Measurements from ENCODE around the gene ACCSL.

The ACCSL gene

DNA sequence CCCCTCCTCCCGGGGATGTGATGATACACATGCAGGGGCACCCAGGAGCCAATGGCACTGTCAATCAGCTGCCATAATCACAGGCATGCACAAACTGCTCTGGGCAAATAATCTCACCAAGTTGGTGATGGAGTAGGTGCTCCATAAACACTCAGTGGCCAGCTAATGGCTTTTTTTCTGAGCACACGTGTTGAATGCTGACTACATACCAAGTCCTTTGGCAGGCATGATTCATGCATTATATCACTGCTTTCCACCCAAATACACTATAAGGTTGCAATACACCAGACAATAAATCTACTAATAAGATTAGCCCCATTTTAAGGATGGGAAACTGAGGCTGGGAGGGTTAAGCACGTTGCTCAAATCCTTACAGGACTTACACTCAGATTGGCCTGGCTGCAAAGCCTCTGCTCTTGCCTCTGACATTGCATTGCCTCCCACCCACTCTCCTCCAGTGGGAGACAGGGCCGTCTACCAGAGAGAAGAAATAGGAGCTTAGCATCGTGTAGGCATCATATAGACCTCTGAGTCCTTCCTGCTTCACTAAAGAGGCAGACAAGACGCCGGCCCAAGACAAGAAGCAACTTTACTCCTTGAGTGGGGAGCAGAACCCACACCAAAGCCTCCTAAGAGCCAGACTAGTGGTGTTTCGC, 32.7 kb upstream of the ACCSL start:
- no peaks in the 10 kb centered on the region for H3K9me3 Mint-ChIP-seq (ENCODE audit: low read depth)
- H3K4me3 Mint-ChIP-seq, result no peak overlapping the region
- no peaks in the 10 kb centered on the region for H3K36me3 Mint-ChIP-seq
- H3K4me1 Mint-ChIP-seq (ENCODE audit: low read depth), result no peaks in the 10 kb centered on the region
- H3K27me3 Mint-ChIP-seq, result peaks cover 3% of the 10 kb centered on the region
- H3K27ac Mint-ChIP-seq, result no peak overlapping the region

- H3K4me3 Mint-ChIP-seq, result no peak overlapping the region
Observed at GRCh38 chr11:44015624-44016007, 32.2 kb upstream of the ACCSL start.

DNA sequence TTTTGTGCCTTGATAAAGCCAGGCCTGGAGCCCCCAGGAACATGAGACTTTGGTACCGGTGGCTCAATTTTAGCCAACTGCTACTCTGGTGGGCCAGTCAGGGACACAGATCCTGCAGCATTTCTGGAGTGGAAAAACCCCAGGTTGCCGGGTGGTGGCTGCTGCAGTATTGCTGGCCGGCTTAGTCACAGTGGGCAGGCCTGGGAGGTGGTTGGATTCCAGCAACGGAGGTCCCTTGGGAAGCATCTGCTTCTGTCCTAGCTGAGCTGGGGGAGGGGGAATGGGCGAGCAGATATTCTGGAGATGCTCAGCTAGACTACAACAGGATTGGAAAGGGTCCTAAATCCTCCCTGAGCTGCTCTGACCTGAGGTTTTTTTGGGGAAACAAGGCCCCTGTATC, 31.6 kb upstream of the ACCSL start:
- Mint-ChIP-seq H3K9me3 (ENCODE audit: low read depth) (no peaks in the 10 kb centered on the region), H3K4me3 (no peak overlapping the region), H3K27me3 (peaks cover 3% of the 10 kb centered on the region), H3K27ac (no peak overlapping the region), H3K4me1 (ENCODE audit: low read depth) (no peaks in the 10 kb centered on the region), H3K36me3 (no peaks in the 10 kb centered on the region)

More at GRCh38 chr11:44015624-44016007, 32.2 kb upstream of the ACCSL start:
- no peaks in the 10 kb centered on the region for H3K4me1 Mint-ChIP-seq (ENCODE audit: low read depth)
- H3K36me3 Mint-ChIP-seq, result no peaks in the 10 kb centered on the region
- H3K27me3 Mint-ChIP-seq, result peaks cover 3% of the 10 kb centered on the region
- no peaks in the 10 kb centered on the region for H3K9me3 Mint-ChIP-seq (ENCODE audit: low read depth)
- H3K27ac Mint-ChIP-seq, result no peak overlapping the region

DNA sequence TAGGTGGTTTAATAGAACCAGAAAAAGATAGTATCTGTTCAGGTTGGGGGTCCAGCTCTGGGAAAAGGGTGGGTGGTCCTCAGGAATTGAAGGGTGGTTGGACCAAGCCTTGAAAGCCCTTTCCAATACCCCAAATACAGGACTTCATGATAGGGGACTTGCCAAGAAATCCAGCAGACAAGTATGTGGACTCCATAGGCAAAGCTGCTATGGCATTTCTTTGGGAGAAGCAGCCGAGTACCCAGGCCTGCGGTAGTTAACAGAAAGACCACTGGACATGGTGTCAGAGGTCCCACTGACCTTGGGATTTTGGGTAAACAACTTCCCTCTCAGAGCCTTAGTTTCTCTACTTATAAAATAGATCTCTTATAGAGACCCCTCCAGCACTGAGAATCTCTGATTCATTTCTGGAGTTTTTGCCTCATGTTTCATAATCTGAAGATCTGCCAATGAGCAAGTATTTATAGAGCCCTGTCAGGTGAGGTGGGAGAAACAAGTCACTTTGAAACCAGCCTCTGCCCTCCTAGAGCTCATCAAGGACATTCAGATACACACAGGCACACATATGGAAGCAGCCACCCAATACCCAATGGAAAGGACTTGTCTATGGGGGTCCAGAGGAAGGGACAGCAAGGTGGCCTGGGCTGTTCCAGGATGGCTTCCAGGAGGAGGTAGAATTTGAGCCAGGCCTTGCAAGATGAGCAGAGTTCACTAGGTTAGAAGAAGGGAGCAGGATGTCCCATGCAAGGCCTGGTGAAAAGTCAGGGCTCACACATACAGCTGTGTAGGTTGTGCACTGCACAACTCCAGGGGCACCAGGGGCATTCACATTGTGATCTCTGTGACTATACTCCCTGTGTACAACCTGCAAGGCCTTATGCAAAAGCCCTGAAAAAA, 31.0 kb upstream of the ACCSL start:
- Mint-ChIP-seq H3K27me3 (peaks cover 4% of the 10 kb centered on the region), H3K9me3 (ENCODE audit: low read depth) (peaks cover under 1% of the 10 kb centered on the region), H3K27ac (no peak overlapping the region), H3K4me3 (no peak overlapping the region), H3K4me1 (ENCODE audit: low read depth) (no peaks in the 10 kb centered on the region), H3K36me3 (no peaks in the 10 kb centered on the region)

DNA sequence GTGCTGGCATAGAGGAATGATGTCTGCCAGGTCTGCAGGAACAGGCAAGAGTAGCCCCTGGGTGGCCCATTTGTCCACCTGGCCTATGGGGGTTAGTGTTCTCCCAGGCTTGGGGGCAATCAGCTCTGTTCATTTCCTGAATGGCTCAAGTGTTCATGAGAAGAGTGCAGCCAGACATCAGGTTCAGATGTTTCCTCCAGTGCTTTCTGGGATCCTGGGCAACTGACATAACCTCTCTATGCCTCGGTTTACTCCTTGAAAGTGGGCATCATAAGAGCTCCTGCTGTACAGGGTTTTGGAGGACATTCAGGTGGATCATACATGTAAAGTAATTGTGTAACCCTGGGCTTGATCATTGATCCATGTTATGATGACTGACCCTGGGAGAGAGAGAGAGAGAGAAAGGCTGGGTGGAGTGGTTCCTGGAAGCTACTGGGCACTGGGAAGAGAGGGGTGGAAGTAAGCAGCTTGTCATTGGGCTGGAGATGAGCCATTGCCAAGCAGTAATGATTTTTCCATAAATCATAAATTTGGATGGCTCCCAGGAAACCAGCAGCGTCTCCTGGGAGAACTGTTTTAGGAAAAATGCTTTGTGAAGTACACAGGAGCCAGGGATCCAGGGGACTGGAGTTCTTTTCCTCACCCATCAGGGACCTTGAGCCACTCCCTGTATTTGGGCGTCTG, 30.2 kb upstream of the ACCSL start:
- peaks cover 7% of the 10 kb centered on the region for H3K27me3 Mint-ChIP-seq
- H3K4me1 Mint-ChIP-seq (ENCODE audit: low read depth), result no peaks in the 10 kb centered on the region
- H3K27ac Mint-ChIP-seq, result no peak overlapping the region
- no peak overlapping the region for H3K4me3 Mint-ChIP-seq
- H3K9me3 Mint-ChIP-seq (ENCODE audit: low read depth), result peaks cover 9% of the 10 kb centered on the region
- no peaks in the 10 kb centered on the region for H3K36me3 Mint-ChIP-seq

DNA sequence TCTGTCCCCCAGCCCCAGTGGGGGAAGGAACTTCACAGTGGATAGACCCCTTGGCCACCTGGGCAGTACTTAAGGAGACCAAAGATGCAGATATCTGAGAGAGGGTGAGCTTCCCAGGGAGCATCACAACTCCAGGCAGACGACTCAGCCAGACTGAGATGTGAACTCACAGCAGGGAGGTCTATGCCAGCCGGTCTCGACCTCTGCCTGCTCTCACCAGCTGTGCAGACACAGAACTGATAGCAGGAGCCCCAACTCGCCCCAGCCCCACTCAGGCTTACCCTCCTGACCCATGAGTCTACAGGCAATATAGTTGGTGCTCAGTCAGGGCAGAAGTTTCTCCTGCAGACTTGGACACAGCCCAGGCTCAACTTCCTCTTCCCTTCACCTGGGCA, 29.7 kb upstream of the ACCSL start:
- Mint-ChIP-seq H3K4me1 (ENCODE audit: low read depth) (no peaks in the 10 kb centered on the region), H3K9me3 (ENCODE audit: low read depth) (peaks cover 10% of the 10 kb centered on the region), H3K36me3 (no peaks in the 10 kb centered on the region), H3K4me3 (no peak overlapping the region), H3K27ac (no peak overlapping the region), H3K27me3 (peaks cover 7% of the 10 kb centered on the region)

DNA sequence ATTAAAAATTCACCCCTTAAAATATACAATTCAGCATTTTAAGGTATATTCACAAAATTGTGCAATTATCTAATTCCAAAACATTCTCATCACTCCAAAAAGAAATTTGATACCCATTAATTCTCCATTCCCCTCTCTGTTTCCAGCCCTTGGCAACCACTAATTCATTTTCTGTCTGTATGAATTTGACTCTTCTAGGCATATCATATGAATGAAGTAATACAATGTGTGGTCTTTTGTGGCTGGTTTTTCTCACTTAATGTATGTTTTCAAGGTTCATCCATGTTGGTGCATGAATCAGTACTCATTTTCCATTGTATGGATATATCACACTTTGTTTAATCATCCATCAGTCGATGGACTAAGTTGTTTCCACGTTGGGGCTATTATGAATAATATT, 29.0 kb upstream of the ACCSL start:
- Mint-ChIP-seq H3K36me3 (no peaks in the 10 kb centered on the region), H3K9me3 (ENCODE audit: low read depth) (peaks cover 10% of the 10 kb centered on the region), H3K27me3 (peaks cover 7% of the 10 kb centered on the region)

DNA sequence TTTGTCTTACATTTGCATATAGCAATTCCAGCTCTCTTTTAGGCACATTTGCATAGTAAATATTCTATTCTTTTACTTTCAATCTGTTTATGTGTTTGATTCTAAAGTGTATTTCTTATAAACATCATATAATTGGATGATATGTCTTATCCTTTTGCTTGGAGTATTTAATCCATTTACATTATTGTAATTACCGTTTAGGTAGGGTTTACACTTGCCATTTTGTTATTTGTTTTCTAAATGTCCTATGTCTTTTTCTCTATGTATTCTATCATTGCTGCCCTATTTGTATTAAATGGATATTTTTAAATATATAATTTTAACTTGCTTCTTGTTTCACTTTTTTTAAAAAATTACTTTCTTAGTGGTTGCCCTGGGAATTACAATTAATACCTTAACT, 22.8 kb upstream of the ACCSL start:
- Mint-ChIP-seq H3K36me3 (no peaks in the 10 kb centered on the region), H3K4me3 (no peak overlapping the region), H3K27ac (no peak overlapping the region), H3K9me3 (ENCODE audit: low read depth) (peaks cover 19% of the 10 kb centered on the region), H3K27me3 (peaks cover 31% of the 10 kb centered on the region), H3K4me1 (ENCODE audit: low read depth) (no peaks in the 10 kb centered on the region)

More for the DNA sequence above, 29.0 kb upstream of the ACCSL start:
- Mint-ChIP-seq H3K27ac (no peak overlapping the region), H3K4me3 (no peak overlapping the region), H3K4me1 (ENCODE audit: low read depth) (no peaks in the 10 kb centered on the region)

GRCh38 chr11:44025727-44026126, 22.1 kb upstream of the ACCSL start:
- Mint-ChIP-seq H3K4me3 (no peak overlapping the region), H3K27me3 (peaks cover 33% of the 10 kb centered on the region), H3K27ac (no peak overlapping the region), H3K9me3 (ENCODE audit: low read depth) (peaks cover 19% of the 10 kb centered on the region), H3K4me1 (ENCODE audit: low read depth) (no peaks in the 10 kb centered on the region), H3K36me3 (no peaks in the 10 kb centered on the region)

GRCh38 chr11:44028401-44028800, 19.4 kb upstream of the ACCSL start:
- H3K27me3 Mint-ChIP-seq, result peaks cover 31% of the 10 kb centered on the region
- no peaks in the 10 kb centered on the region for H3K36me3 Mint-ChIP-seq
- no peak overlapping the region for H3K4me3 Mint-ChIP-seq
- no peak overlapping the region for H3K27ac Mint-ChIP-seq
- H3K9me3 Mint-ChIP-seq (ENCODE audit: low read depth), result peaks cover 9% of the 10 kb centered on the region
- H3K4me1 Mint-ChIP-seq (ENCODE audit: low read depth), result no peaks in the 10 kb centered on the region

GRCh38 chr11:44028816-44029506, 18.8 kb upstream of the ACCSL start:
- no peaks in the 10 kb centered on the region for H3K4me1 Mint-ChIP-seq (ENCODE audit: low read depth)
- H3K27me3 Mint-ChIP-seq, result peaks cover 31% of the 10 kb centered on the region
- H3K27ac Mint-ChIP-seq, result no peak overlapping the region
- no peaks in the 10 kb centered on the region for H3K36me3 Mint-ChIP-seq
- peaks cover 9% of the 10 kb centered on the region for H3K9me3 Mint-ChIP-seq (ENCODE audit: low read depth)
- H3K4me3 Mint-ChIP-seq, result no peak overlapping the region

DNA sequence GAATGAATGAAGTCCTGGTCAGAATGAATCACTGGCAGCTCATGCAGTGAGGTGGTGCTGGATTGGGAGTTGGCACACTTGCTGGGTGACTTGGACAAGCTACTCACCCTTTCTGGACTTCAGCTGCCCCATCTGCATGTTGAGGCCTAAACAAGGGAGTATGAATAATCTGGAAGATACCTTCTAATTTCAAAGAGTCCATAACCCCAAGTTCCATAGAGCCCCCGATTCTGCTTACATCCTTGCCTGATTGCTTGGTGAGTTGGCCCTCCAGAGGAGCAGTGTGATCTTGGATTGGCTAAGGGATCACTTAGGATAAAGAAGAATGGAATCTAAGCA, 18.3 kb upstream of the ACCSL start:
- H3K4me1 Mint-ChIP-seq (ENCODE audit: low read depth), result no peaks in the 10 kb centered on the region
- no peak overlapping the region for H3K4me3 Mint-ChIP-seq
- no peak overlapping the region for H3K27ac Mint-ChIP-seq
- peaks cover 29% of the 10 kb centered on the region for H3K27me3 Mint-ChIP-seq
- H3K36me3 Mint-ChIP-seq, result no peaks in the 10 kb centered on the region
- H3K9me3 Mint-ChIP-seq (ENCODE audit: low read depth), result peaks cover 9% of the 10 kb centered on the region

DNA sequence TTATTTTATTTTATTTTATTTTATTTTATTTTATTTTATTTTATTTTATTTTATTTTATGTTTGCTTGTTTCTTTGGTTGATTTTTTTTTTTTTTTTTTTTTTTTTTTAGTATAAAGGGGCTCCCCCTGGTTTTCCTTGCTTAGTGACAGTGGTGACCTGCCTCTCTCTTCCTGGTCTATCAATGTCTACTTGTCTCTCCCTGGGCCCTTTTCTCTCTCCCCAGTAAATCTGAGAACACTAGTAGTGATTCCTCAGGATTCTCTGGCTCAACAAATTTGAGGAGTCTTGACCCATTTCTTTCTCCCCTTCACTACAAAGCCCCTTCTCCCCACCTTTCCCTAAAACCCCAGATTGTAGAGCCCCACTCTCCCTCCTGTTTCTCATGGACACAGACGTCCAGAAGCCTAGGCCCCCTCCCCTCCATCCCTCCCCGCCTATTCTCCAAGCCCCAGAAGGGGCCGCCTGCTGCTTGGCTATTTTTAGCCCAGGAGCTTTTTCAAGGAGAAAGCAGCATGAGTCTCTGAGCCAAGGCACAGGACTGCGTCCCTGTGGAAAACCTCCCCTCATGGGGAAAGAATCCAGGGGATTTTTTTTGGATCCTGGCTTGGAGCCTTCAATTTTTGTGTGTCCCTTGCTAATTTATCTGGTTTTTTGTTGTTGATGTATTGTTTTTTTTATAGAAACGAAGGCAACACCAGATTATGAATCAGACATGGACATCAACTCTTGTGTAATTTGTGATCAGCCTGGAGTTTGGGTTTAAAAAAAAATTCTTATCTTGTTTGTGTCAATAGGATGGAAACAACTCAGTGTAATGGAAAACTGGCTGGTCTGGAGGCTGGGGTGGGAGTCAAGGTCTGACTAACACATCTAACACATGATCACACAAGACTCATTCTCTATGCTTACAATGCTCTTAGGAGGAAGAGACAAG, 17.5 kb upstream of the ACCSL start:
- Mint-ChIP-seq H3K27me3 (peaks cover 27% of the 10 kb centered on the region), H3K4me1 (ENCODE audit: low read depth) (no peaks in the 10 kb centered on the region)

DNA sequence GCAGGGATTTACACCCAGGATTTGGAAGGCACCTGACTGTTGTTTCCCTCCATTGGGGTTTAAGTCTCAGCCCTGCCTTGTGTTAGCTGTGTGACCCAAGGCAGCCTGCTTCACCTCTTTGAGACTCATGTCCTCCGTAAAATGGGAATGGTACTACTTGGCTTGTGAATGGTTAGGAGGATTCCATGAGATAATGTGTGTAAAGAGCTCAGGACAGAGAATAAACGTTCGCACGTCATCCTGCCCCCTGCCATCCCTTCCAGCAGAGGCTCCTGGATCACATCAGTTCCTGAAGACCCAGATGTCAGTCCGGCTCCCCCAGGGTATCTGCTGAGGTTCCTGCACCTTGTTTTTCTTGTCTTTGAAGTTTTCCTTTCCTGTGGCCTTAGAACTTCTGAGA, 16.8 kb upstream of the ACCSL start:
- Mint-ChIP-seq H3K4me1 (ENCODE audit: low read depth) (no peaks in the 10 kb centered on the region), H3K36me3 (no peaks in the 10 kb centered on the region), H3K27me3 (peaks cover 27% of the 10 kb centered on the region), H3K27ac (no peak overlapping the region), H3K9me3 (ENCODE audit: low read depth) (peaks cover 5% of the 10 kb centered on the region), H3K4me3 (no peak overlapping the region)

More for the DNA sequence above, 17.5 kb upstream of the ACCSL start:
- Mint-ChIP-seq H3K4me3 (no peak overlapping the region), H3K36me3 (no peaks in the 10 kb centered on the region), H3K9me3 (ENCODE audit: low read depth) (peaks cover 9% of the 10 kb centered on the region), H3K27ac (no peak overlapping the region)
